HFFc6 (cell line): Measurements from ENCODE around the gene EPB41L2. TPM values are rescaled to one million over a fixed set of nuclear protein-coding genes. Genes with fewer than 3 reads are reported as not detected.

Experiments
- DNase-seq: peaks from one replicate; pipeline ENCODE4 v3.0.0-alpha.2; 2018
- H3K27ac Mint-ChIP-seq: 2 replicates; pipeline ENCODE4 v1.8.0; 2020; ENCODE audit warnings: mild to moderate bottlenecking, mixed read lengths
- H3K27me3 Mint-ChIP-seq: 2 replicates; pipeline ENCODE4 v1.8.0; 2021; ENCODE audit warnings: mild to moderate bottlenecking, moderate library complexity, mixed read lengths; ENCODE audit not compliant: insufficient read depth
- H3K36me3 Mint-ChIP-seq: 2 replicates; pipeline ENCODE4 v1.8.0; 2021; ENCODE audit warnings: low read depth, mixed read lengths
- H3K4me1 Mint-ChIP-seq: 2 replicates; pipeline ENCODE4 v1.8.0; 2020; ENCODE audit warnings: low read depth, mixed read lengths
- H3K4me3 Mint-ChIP-seq: 2 replicates; pipeline ENCODE4 v1.8.0; 2020; ENCODE audit warnings: mild to moderate bottlenecking, moderate library complexity, mixed read lengths
- H3K9me3 Mint-ChIP-seq: 2 replicates; pipeline ENCODE4 v1.8.0; 2020; ENCODE audit warnings: mild to moderate bottlenecking, mixed read lengths
- CTCF ChIP-seq: fragments of 200-600 bp; sonication (generic); IDR thresholded peaks from 2 replicates; pipeline ENCODE4 v1.5.0; 2021; ENCODE audit warnings: antibody characterized with exemption, mild to moderate bottlenecking
- total RNA-seq, 6 experiments: library from RNA; stranded (reverse); fragmentation: NEBNext Ultra II Directional; extraction: Animal tissue kit (Norgen Biotek cat#: 25700); gene quantifications; 2 replicates in 1 of 6; 3 replicates in 5 of 6; pipeline ENCODE4 v1.2.3, GENCODE V29; 2021

Gene EPB41L2
- total RNA-seq, 6 experiments from 2014 or later, result 39.3 to 73.8 (median 60.7) TPM

- no peaks in the 10 kb centered on the region for H3K9me3 Mint-ChIP-seq
- H3K27me3 Mint-ChIP-seq, result no peaks in the 10 kb centered on the region; the same call in 1 of the 2 replicates
- no peak for DNase-seq
- no peak overlapping the region for H3K27ac Mint-ChIP-seq
- H3K4me3 Mint-ChIP-seq, result no peak overlapping the region
- TF ChIP-seq CTCF, result no peak
- no peaks in the 10 kb centered on the region for H3K36me3 Mint-ChIP-seq
- H3K4me1 Mint-ChIP-seq, result peaks cover 44% of the 10 kb centered on the region
These were observed 98.8 kb downstream of the EPB41L2 start for GRCh38 chr6:130964289-130964688.

GRCh38 chr6:130962966-130963365, 100.1 kb downstream of the EPB41L2 start:
- no peaks in the 10 kb centered on the region; the same call in 1 of the 2 replicates for H3K27me3 Mint-ChIP-seq
- peaks cover 36% of the 10 kb centered on the region for H3K4me1 Mint-ChIP-seq
- no peak for DNase-seq
- no peaks in the 10 kb centered on the region for H3K9me3 Mint-ChIP-seq
- no peak for TF ChIP-seq CTCF
- no peaks in the 10 kb centered on the region for H3K36me3 Mint-ChIP-seq
- no peak overlapping the region for H3K27ac Mint-ChIP-seq
- H3K4me3 Mint-ChIP-seq, result no peak overlapping the region

DNA sequence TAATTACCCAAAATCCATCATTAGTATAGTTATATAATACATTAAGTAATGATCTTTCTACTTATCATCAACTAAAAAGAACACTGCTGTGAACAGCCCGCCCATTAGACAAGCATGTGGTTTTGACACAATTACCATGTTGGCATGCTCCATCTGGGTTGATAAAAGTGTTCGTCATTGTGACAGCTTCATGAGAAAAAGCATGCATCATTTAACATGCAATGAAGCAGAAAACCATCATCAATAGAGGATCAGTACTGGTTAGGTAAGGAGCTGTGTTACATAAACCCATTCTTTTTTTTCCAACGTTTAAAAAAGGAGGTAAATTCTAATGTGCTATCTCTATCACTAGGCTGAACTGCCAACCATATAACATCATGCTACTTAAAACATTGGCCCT, 101.9 kb downstream of the EPB41L2 start:
- H3K9me3 Mint-ChIP-seq, result no peaks in the 10 kb centered on the region
- H3K4me3 Mint-ChIP-seq, result no peak overlapping the region
- peaks cover 22% of the 10 kb centered on the region for H3K4me1 Mint-ChIP-seq
- no peak overlapping the region for H3K27ac Mint-ChIP-seq
- peaks cover 1% of the 10 kb centered on the region; the same call in 1 of the 2 replicates for H3K36me3 Mint-ChIP-seq
- TF ChIP-seq CTCF, result no peak
- DNase-seq, result no peak
- H3K27me3 Mint-ChIP-seq, result peaks cover under 1% of the 10 kb centered on the region

DNA sequence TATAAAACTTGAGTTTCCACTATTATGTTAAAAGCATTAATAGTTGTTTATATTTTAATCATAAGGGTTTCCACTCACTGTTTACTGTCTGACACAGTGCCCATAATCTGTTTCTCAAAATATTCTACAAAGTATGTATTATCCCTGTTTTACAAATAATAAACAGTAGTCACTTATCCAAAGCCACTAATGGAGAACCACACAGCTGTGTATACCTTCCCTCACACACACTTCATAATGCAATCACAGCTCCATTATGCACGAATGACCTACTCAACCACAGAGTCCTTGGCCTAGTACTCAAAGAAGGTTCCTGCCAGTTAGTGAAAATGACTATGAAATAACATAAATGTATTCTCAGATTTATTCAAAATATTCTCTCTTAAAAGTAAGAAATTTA, 103.1 kb downstream of the EPB41L2 start:
- no peak for DNase-seq
- Mint-ChIP-seq H3K9me3 (no peaks in the 10 kb centered on the region), H3K27me3 (peaks cover 1% of the 10 kb centered on the region), H3K36me3 (peaks cover 13% of the 10 kb centered on the region), H3K27ac (no peak overlapping the region), H3K4me1 (peaks cover 13% of the 10 kb centered on the region), H3K4me3 (no peak overlapping the region)
- no peak for TF ChIP-seq CTCF

DNA sequence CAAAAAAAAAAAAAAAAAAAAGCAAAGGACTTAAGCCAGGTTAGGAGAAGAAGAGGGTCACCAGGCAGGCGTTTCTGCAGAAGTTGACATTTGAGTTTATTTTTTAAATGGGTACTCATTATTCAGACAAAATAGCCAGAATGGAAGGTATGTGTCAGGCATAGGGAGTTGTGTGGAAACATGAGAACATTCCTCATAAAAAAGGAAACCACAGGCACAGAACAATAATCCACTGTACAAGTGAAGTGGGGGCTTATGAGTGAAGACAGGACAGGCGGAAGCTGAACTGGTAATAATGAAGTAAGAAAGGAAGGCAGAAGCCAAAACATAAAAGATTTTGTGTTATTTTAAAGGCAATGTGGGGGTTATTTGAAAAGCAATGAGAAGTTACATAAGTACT, 104.6 kb downstream of the EPB41L2 start:
- H3K9me3 Mint-ChIP-seq, result no peaks in the 10 kb centered on the region
- no peak overlapping the region for H3K4me3 Mint-ChIP-seq
- peaks cover 17% of the 10 kb centered on the region for H3K36me3 Mint-ChIP-seq
- H3K4me1 Mint-ChIP-seq, result peaks cover 10% of the 10 kb centered on the region
- H3K27ac Mint-ChIP-seq, result no peak overlapping the region
- TF ChIP-seq CTCF, result no peak
- peaks cover 1% of the 10 kb centered on the region for H3K27me3 Mint-ChIP-seq
- DNase-seq, result no peak

- H3K27ac Mint-ChIP-seq, result no peak overlapping the region
- peaks cover 1% of the 10 kb centered on the region for H3K27me3 Mint-ChIP-seq
- H3K4me1 Mint-ChIP-seq, result peaks cover 10% of the 10 kb centered on the region; the same call in 1 of the 2 replicates
- no peak for TF ChIP-seq CTCF
- no peak overlapping the region for H3K4me3 Mint-ChIP-seq
- DNase-seq, result no peak
- H3K9me3 Mint-ChIP-seq, result no peaks in the 10 kb centered on the region
- peaks cover 23% of the 10 kb centered on the region for H3K36me3 Mint-ChIP-seq
These were observed 107.3 kb downstream of the EPB41L2 start for GRCh38 chr6:130955755-130956154.
